Measurements from ENCODE around the gene STING1.
"Not testable (repeated sequence)": the region's sequence is repeated elsewhere in the genome, so short reads cannot be mapped to it uniquely, and the experiment has no call there.

The STING1 gene

GRCh38 chr5:139453683-139454567 lies 28.6 kb downstream of the STING1 start:
- Histone ChIP-seq H3K27me3 (ENCODE audit: low read depth) (no peaks in the 10 kb centered on the region), H3K4me3 (no peak overlapping the region), H3K4me1 (no peaks in the 10 kb centered on the region), H3K9me3 (no peaks in the 10 kb centered on the region), H3K36me3 (replicated peaks) (no peaks in the 10 kb centered on the region)
- in situ Hi-C loops (cut with MboI; ENCODE audit: low sequenced_read_pairs): no loop called here
- no peak for DNase-seq (ENCODE audit: low spot score in 2 of 2)

- Histone ChIP-seq H3K36me3 (replicated peaks) (no peaks in the 10 kb centered on the region), H3K9me3 (no peaks in the 10 kb centered on the region), H3K4me1 (no peaks in the 10 kb centered on the region), H3K27me3 (ENCODE audit: low read depth) (no peaks in the 10 kb centered on the region), H3K4me3 (no peak overlapping the region)
- in situ Hi-C loops (cut with MboI; ENCODE audit: low sequenced_read_pairs): no loop called here
- DNase-seq (ENCODE audit: low spot score in 2 of 2): no peak
These were observed 30.5 kb downstream of the STING1 start for GRCh38 chr5:139451878-139452660.

GRCh38 chr5:139451176-139451575 lies 31.4 kb downstream of the STING1 start:
- H3K36me3 ChIP-seq (replicated peaks): no peaks in the 10 kb centered on the region
- H3K9me3 ChIP-seq: no peaks in the 10 kb centered on the region
- DNase-seq (ENCODE audit: low spot score in 2 of 2): no peak
- H3K4me1 ChIP-seq: no peaks in the 10 kb centered on the region
- no peaks in the 10 kb centered on the region for H3K27me3 ChIP-seq (ENCODE audit: low read depth)
- H3K4me3 ChIP-seq: no peak overlapping the region
- in situ Hi-C loops (cut with MboI; ENCODE audit: low sequenced_read_pairs): no loop called here

DNA sequence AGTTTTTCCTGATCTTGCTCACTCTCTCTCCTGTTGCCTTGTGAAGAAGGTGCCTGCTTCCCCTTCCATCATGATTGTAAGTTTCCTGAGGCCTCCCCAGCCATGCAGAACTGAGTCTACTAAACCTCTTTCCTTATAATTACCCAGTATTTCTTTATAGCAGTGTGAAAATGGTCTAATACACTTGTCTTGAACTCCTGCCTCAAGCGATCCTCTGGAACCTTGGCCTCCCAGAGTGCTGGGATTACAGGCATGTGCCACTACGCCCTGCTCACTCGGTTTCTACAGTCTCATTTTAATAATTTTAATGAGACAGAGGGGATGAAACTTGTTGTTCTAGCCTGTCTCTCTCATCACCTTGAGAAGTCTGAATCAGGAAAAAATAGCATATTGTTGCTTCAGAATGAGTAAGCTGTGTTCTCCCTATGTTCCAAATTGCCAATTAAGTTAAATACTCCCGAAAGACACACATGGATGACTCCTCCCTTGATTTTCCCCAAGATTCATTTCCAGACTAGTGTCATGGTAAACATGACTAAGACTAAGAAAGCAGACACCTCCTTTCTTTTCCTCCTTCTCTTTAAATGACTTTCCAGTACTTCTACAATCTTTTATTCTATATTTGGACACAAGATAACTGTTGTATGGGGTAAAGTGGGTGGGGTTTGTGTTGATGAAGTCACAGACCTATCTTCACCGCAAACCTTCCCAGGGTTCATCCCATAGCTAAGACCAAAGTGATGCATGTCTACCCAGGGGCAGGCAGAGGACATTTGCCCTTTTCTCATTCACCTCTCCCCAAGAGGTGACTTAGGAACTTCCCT lies 35.4 kb downstream of the STING1 start:
- no peak for DNase-seq (ENCODE audit: low spot score in 2 of 2)
- H3K4me3 ChIP-seq: no peak overlapping the region
- peaks cover 3% of the 10 kb centered on the region; the same call in 1 of the 2 replicates for H3K27me3 ChIP-seq (ENCODE audit: low read depth)
- in situ Hi-C loops (cut with MboI; ENCODE audit: low sequenced_read_pairs): no loop called here
- no peaks in the 10 kb centered on the region for H3K4me1 ChIP-seq
- no peaks in the 10 kb centered on the region for H3K9me3 ChIP-seq
- H3K36me3 ChIP-seq (replicated peaks): no peaks in the 10 kb centered on the region

DNA sequence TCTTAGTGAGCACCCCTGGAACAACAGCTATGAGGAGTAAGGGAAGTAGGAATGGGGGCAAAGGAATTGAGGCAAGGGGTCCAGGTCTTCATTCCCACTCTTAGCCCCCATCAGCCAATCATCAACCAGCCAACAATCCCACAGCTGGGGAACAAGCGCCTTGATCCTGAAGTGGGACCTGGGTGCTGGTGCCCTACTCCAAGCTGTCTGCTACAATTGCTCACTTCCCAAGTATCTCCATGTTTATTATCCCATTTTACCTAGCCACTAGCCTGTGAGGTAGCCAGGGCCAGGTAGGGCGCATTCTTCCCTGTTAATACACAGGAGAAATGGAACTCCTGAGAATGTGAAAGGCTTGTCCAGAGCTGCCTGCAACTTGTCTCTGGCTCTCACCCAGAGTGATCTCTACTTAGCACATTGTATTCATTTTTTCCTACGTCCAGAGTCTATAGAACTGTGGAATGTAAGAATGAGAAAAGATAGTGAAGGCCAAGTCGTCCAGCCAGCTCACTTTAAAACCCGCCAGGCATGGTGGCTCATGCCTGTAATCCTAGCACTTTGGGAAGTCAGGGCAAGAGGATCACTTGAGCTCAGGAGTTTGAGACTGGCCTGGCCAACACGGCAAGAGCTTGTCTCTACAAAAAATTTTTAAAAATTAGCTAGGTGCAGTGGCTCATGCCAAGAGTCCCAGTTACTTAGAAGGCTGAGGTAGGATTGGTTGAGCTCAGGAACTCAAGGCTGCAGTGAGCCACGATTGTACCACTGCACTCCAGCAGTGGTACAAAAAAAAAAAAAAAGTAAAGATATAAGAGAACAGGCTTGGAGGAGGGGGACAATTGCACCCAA lies 37.0 kb downstream of the STING1 start:
- H3K4me3 ChIP-seq: no peak overlapping the region
- H3K9me3 ChIP-seq: no peaks in the 10 kb centered on the region
- H3K4me1 ChIP-seq: no peaks in the 10 kb centered on the region
- no peak for DNase-seq (ENCODE audit: low spot score in 2 of 2)
- no peaks in the 10 kb centered on the region for H3K36me3 ChIP-seq (replicated peaks)
- peaks cover 7% of the 10 kb centered on the region; the same call in 1 of the 2 replicates for H3K27me3 ChIP-seq (ENCODE audit: low read depth)
- in situ Hi-C loops (cut with MboI; ENCODE audit: low sequenced_read_pairs): no loop called here

DNA sequence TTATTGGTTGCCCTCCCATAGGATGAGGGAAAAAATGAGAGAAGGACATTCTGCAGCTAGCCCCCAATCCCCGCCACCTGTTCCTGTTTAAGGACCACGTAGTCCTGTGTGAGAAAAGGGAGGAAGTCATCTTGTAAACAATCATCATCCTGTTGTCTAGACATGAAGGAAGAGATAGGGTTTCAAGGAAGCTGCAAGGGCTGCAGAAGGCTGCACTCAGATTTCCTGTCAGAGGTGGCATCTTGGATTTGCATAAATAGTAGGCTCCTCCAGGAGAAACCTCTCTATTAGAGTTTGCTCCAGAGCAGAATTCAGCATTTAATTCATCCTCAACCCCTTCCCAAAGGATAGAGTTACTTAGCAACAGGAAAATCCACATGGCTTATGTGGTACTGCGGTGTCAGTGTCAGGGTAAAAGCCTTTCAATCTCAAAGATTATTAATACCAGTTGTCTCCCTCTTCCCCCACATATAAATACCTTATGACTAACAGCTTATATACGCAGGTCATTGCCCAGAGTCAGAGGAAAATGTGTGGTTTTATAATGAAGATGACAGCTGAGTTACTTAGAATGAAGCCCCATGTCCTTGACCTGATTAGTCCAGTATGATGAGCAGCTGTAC lies 38.6 kb downstream of the STING1 start:
- Histone ChIP-seq H3K27me3 (ENCODE audit: low read depth) (peaks cover 7% of the 10 kb centered on the region; the same call in 1 of the 2 replicates), H3K4me1 (peaks cover 6% of the 10 kb centered on the region; the same call in 1 of the 2 replicates), H3K9me3 (no peaks in the 10 kb centered on the region), H3K4me3 (no peak overlapping the region), H3K36me3 (replicated peaks) (no peaks in the 10 kb centered on the region)
- in situ Hi-C loops (cut with MboI; ENCODE audit: low sequenced_read_pairs): no loop called here
- DNase-seq (ENCODE audit: low spot score in 2 of 2): no peak

DNA sequence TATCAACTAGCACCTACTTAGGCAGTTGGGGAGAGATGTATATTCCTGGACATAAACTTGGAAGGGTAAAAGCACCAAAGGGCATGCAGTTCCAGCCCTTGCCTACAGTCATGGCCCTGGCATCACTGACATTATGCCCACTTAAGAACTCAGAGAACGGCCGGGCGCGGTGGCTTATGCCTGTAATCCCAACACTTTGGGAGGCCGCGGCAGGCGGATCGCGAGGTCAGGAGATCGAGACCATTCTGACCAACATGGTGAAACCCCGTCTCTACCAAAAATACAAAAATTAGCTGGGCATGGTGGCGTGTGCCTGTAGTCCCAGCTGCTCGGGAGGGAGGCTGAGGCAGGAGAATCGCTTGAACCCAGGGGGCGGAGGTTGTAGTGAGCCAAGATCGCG lies 42.1 kb downstream of the STING1 start:
- H3K4me3 ChIP-seq; DNase-seq (ENCODE audit: low spot score in 2 of 2); H3K4me1 ChIP-seq; H3K9me3 ChIP-seq; H3K36me3 ChIP-seq (replicated peaks); H3K27me3 ChIP-seq (ENCODE audit: low read depth); in situ Hi-C loops (cut with MboI; ENCODE audit: low sequenced_read_pairs): not testable (repeated sequence)

DNA sequence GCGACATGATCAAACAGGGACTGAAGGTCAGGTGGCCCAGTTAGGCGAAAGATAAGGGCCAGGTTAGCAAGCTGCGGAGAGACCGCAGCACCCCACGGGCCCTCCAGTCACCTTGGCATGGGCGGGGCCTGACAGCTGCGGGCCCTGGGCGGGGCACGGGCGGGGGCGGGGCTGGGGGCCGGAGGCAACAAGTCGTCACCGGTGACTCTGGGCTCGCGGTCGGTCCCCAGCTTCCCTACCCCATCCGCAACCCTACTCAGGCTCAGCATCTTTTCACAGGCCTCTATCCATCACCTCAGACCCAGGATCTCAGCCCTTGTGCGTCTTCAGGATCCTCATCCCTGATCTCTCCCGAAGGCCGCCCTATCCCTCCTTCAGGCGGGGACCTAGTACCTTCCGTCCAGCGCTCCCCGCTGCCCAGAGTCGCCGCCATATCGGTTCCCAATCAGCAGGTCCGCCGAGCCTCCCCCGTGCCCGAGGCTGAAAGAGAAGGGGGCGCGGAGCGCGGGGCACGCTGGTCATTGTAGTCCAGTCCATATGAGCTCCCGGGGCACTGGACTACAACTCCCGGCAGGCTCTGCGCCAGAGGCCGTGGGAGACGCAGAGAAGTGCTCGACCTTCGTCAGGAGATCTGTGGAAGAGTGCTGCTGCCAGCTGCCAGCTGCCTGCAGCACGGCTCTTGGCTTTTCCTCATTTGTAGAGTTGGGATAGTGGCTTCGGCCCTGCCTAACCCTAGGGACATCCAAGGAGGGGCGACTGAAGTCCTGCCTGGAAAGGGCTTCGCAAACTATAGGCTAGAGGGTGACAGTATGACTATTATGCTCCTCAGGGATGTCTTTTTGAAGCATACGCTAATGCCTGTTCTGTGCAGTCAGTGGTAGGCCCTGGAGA lies 43.3 kb downstream of the STING1 start, which contains the start of gene DNAJC18:
Gene DNAJC18, minus strand, starts transcription at position 513 of the 891 bp plus-strand sequence. Its CDS starts 80 bp downstream, at position 433.
- peak; percentile 90 to 96 for DNase-seq (ENCODE audit: low spot score in 2 of 2)
- H3K27me3 ChIP-seq (ENCODE audit: low read depth): peaks cover 4% of the 10 kb centered on the region; the same call in 1 of the 2 replicates
- peaks cover 6% of the 10 kb centered on the region for H3K4me1 ChIP-seq
- in situ Hi-C loops (cut with MboI; ENCODE audit: low sequenced_read_pairs): no loop called here
- no peaks in the 10 kb centered on the region for H3K36me3 ChIP-seq (replicated peaks)
- H3K9me3 ChIP-seq: no peaks in the 10 kb centered on the region
- H3K4me3 ChIP-seq: peak within 1 kb of the TSS; percentile 88

DNA sequence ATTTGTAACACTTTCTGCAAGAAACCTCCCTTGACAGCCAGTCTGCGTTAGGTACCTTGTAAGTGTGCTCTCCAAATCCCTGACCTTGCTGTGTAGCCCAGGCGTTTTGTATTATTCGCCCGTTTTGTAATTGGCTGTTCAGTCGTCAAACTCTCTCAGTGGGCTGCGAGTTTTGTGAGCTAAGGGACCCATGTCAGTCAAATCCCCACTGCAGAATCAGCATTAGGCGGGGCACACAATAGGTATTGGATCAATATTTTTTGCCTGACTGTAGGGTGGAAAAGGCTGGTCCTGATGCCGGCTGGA lies 43.9 kb downstream of the STING1 start:
- no peaks in the 10 kb centered on the region for H3K36me3 ChIP-seq (replicated peaks)
- H3K4me3 ChIP-seq: peak overlapping the region; percentile 88
- in situ Hi-C loops (cut with MboI; ENCODE audit: low sequenced_read_pairs): no loop called here
- peaks cover 6% of the 10 kb centered on the region for H3K4me1 ChIP-seq
- no peaks in the 10 kb centered on the region for H3K9me3 ChIP-seq
- no peak for DNase-seq (ENCODE audit: low spot score in 2 of 2)
- H3K27me3 ChIP-seq (ENCODE audit: low read depth): peaks cover 4% of the 10 kb centered on the region; the same call in 1 of the 2 replicates

- Histone ChIP-seq H3K36me3 (replicated peaks) (no peaks in the 10 kb centered on the region), H3K4me1 (peaks cover 6% of the 10 kb centered on the region), H3K27me3 (ENCODE audit: low read depth) (no peaks in the 10 kb centered on the region), H3K4me3 (no peak overlapping the region), H3K9me3 (no peaks in the 10 kb centered on the region)
- no peak for DNase-seq (ENCODE audit: low spot score in 2 of 2)
- in situ Hi-C loops (cut with MboI; ENCODE audit: low sequenced_read_pairs): no loop called here
These were observed 46.9 kb downstream of the STING1 start for GRCh38 chr5:139435676-139436075.

DNA sequence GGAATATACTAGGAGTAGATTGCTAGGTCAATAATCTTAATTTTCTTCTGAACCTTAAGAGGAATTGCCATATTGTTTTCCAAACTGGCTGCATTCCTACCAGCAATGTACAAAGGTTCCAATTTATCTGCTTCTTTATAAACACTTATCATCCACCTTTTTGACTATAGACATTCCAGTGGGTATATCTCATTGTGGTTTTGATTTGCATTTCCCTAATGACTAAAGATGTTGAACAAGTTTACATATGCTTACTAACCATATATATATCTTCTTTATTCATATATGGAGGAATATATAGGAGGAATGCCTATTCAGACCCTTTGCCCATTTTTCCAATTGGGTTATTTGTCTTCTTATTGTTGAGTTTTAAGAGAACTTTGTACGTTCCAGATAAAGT lies 50.9 kb downstream of the STING1 start:
- in situ Hi-C loops (cut with MboI; ENCODE audit: low sequenced_read_pairs): no loop called here
- DNase-seq (ENCODE audit: low spot score in 2 of 2): no peak
- H3K27me3 ChIP-seq (ENCODE audit: low read depth): no peaks in the 10 kb centered on the region
- H3K9me3 ChIP-seq: no peaks in the 10 kb centered on the region
- H3K36me3 ChIP-seq (replicated peaks): peaks cover 2% of the 10 kb centered on the region; the same call in 1 of the 2 replicates
- no peak overlapping the region for H3K4me3 ChIP-seq
- no peaks in the 10 kb centered on the region for H3K4me1 ChIP-seq

DNA sequence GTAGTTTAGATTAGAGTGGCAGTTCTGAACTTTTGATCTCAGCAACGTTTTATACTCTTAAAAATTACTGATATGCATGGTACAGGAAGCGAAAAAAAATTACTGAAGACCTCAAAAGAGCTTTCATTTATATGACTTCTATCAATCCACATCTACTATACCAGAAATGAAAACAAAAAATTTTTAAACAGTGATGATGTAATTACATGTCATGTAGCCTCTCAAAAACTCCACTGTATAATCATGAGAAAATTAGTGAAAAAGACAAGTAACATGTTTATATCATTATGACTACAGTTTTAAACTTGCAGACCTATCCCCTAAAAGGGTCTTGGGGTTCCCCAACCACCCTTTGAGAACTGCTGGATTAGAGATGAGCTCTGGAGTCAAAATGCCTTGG lies 52.5 kb downstream of the STING1 start:
- Histone ChIP-seq H3K36me3 (replicated peaks) (peaks cover 2% of the 10 kb centered on the region; the same call in 1 of the 2 replicates), H3K4me3 (no peak overlapping the region), H3K27me3 (ENCODE audit: low read depth) (no peaks in the 10 kb centered on the region), H3K9me3 (no peaks in the 10 kb centered on the region), H3K4me1 (no peaks in the 10 kb centered on the region)
- in situ Hi-C loops (cut with MboI; ENCODE audit: low sequenced_read_pairs): no loop called here
- DNase-seq (ENCODE audit: low spot score in 2 of 2): no peak
